SK-N-SH treated with all-trans-retinoic acid at 6 μM for 48 hours (cell line): ENCODE measurements around the gene HMX3.

ENCODE experiments used
- GLIS3 ChIP-seq: fragments of 250-450 bp; sonication (Bioruptor Pico); IDR thresholded peaks from 2 replicates; pipeline ENCODE4 v1.5.0; 2020; ENCODE audit warnings: mild to moderate bottlenecking, moderate library complexity
- RARB ChIP-seq: fragments of 250-450 bp; sonication (Bioruptor Pico); IDR thresholded peaks from 2 replicates; pipeline ENCODE4 v1.8.0; 2021; ENCODE audit warnings: mild to moderate bottlenecking, moderate library complexity
- ZFP30 ChIP-seq: fragments of 450-650 bp; formaldehyde crosslinking; IDR thresholded peaks from 2 replicates; pipeline ENCODE4 v1.5.0; 2022; ENCODE audit warnings: mild to moderate bottlenecking, moderate library complexity
- TF ChIP-seq, protein P1 (sequence below): fragments of 250-450 bp; sonication (Bioruptor Pico); IDR thresholded peaks from 2 replicates; pipeline ENCODE4 v1.5.1; 2020; ENCODE audit warnings: low read depth, mild to moderate bottlenecking, moderate library complexity

DNA sequence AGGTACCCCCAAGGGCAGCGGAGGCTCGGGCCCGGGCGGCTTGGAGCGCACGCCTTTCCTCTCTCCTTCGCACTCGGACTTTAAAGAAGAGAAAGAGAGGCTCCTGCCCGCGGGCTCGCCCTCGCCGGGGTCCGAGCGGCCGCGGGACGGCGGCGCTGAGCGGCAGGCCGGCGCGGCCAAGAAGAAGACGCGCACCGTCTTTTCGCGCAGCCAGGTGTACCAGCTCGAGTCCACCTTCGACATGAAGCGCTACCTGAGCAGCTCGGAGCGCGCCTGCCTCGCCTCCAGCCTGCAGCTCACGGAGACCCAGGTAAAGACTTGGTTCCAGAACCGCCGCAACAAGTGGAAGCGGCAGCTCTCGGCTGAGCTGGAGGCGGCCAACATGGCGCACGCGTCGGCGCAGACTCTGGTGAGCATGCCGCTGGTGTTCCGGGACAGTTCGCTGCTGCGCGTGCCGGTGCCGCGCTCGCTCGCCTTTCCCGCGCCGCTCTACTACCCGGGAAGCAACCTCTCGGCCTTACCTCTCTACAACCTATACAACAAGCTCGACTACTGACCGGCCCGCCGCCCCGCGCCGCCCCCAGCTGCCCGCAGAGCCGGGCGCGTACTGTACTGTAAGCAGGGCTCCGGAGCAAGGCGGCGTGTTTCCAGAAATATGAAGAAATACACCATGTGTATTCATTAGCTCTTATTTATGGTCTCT lies 13.9 kb downstream of the HMX3 start:
- TF ChIP-seq, protein P1, sequence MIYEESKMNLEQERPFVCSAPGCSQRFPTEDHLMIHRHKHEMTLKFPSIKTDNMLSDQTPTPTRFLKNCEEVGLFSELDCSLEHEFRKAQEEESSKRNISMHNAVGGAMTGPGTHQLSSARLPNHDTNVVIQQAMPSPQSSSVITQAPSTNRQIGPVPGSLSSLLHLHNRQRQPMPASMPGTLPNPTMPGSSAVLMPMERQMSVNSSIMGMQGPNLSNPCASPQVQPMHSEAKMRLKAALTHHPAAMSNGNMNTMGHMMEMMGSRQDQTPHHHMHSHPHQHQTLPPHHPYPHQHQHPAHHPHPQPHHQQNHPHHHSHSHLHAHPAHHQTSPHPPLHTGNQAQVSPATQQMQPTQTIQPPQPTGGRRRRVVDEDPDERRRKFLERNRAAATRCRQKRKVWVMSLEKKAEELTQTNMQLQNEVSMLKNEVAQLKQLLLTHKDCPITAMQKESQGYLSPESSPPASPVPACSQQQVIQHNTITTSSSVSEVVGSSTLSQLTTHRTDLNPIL (CRISPR knock-in tag), result no peak
- no peak for TF ChIP-seq GLIS3 (CRISPR knock-in tag)
- TF ChIP-seq ZFP30 (CRISPR knock-in tag), result no peak
- no peak for TF ChIP-seq RARB (CRISPR knock-in tag)
